ENCODE measurements around the gene GAL.
"Not testable (repeated sequence)": the region's sequence is repeated elsewhere in the genome, so short reads cannot be mapped to it uniquely, and the experiment has no call there.

The GAL gene

GRCh38 chr11:68684385-68685356 is at the start of gene GAL:
GAL (plus strand) TSS chr11:68684544; CDS start chr11:68684924, 380 bp downstream.
- DNase-seq (ENCODE audit: low read depth) = no peak

GRCh38 chr11:68634606-68635005 is 49.7 kb upstream of the GAL start:
- DNase-seq (ENCODE audit: low read depth) = not testable (repeated sequence)

- DNase-seq (ENCODE audit: low read depth) = not testable (repeated sequence)
Measured at GRCh38 chr11:68635172-68635571, 49.2 kb upstream of the GAL start.

GRCh38 chr11:68635883-68636282 is 48.5 kb upstream of the GAL start:
- not testable (repeated sequence) for DNase-seq (ENCODE audit: low read depth)

GRCh38 chr11:68639322-68639721 is 45.0 kb upstream of the GAL start:
- not testable (repeated sequence) for DNase-seq (ENCODE audit: low read depth)

GRCh38 chr11:68641880-68642279 is 42.5 kb upstream of the GAL start:
- no peak for DNase-seq (ENCODE audit: low read depth)

- DNase-seq (ENCODE audit: low read depth) = no peak
Measured at GRCh38 chr11:68643585-68643984, 40.8 kb upstream of the GAL start.

GRCh38 chr11:68646832-68647231 is 37.5 kb upstream of the GAL start:
- no peak for DNase-seq (ENCODE audit: low read depth)

GRCh38 chr11:68649851-68650555 is 34.3 kb upstream of the GAL start:
- DNase-seq (ENCODE audit: low read depth) = no peak

- DNase-seq (ENCODE audit: low read depth) = no peak
Measured at GRCh38 chr11:68650801-68651200, 33.5 kb upstream of the GAL start.

- DNase-seq (ENCODE audit: low read depth) = no peak
Measured at GRCh38 chr11:68651208-68651984, 32.9 kb upstream of the GAL start.

GRCh38 chr11:68651985-68652682 is 32.2 kb upstream of the GAL start:
- DNase-seq (ENCODE audit: low read depth) = no peak

- DNase-seq (ENCODE audit: low read depth) = no peak
Measured at GRCh38 chr11:68652683-68653156, 31.6 kb upstream of the GAL start.

- no peak for DNase-seq (ENCODE audit: low read depth)
Measured at GRCh38 chr11:68653486-68654430, 30.6 kb upstream of the GAL start.

GRCh38 chr11:68654978-68655377 is 29.4 kb upstream of the GAL start:
- DNase-seq (ENCODE audit: low read depth) = no peak

GRCh38 chr11:68655406-68655805 is 28.9 kb upstream of the GAL start:
- DNase-seq (ENCODE audit: low read depth) = no peak

- DNase-seq (ENCODE audit: low read depth) = no peak
Measured at GRCh38 chr11:68655806-68656205, 28.5 kb upstream of the GAL start.

- no peak for DNase-seq (ENCODE audit: low read depth)
Measured at GRCh38 chr11:68657021-68657780, 27.1 kb upstream of the GAL start.

GRCh38 chr11:68658097-68658496 is 26.2 kb upstream of the GAL start:
- no peak for DNase-seq (ENCODE audit: low read depth)

- DNase-seq (ENCODE audit: low read depth) = no peak
Measured at GRCh38 chr11:68658661-68659060, 25.7 kb upstream of the GAL start.

Measured in stimulated activated CD8-positive, alpha-beta memory T cell treated with anti-CD3 and anti-CD28 coated beads, Interleukin-4, amount 100 ng/mL, for 24 hours (primary cell).